CD4-positive, alpha-beta T cell (primary cell): ENCODE measurements around the gene SERBP1. TPM values are rescaled to one million over a fixed set of nuclear protein-coding genes. Genes with fewer than 3 reads are reported as not detected.

Experiments
- ATAC-seq: fragments of 200-7000 bp; cut with Tn5 transposase; one replicate; pipeline ENCODE4 v1.10.0; 2022; ENCODE audit warnings: mild to moderate bottlenecking; ENCODE audit not compliant: poor library complexity
- CTCF ChIA-PET: fragments of 350-600 bp; sonication (Branson Sonifier 250); formaldehyde crosslinking; loops from one replicate; lab custom pipeline; 2021; ENCODE audit warnings: antibody characterized with exemption, inconsistent platforms; lab: Charles Lee
- POLR2A ChIA-PET: fragments of 350-600 bp; sonication (Branson Sonifier 250); formaldehyde crosslinking; loops from one replicate; lab custom pipeline; 2021; ENCODE audit warnings: antibody characterized with exemption, inconsistent platforms; lab: Charles Lee
- DNase-seq, 14 experiments: peaks; one replicate each; pipeline ENCODE4 v3.0.0-alpha.2; 2013 to 2020; ENCODE audit warnings: mixed read lengths in 2 of 14
- H3K27ac ChIP-seq, 2 donors: one replicate each; pipeline versions ENCODE4 v1.5.1 to v1.7.0; 2013; ENCODE audit warnings: low read length in 2 of 2, low read depth in 1 of 2, mild to moderate bottlenecking in 1 of 2
- H3K27me3 ChIP-seq, 2 experiments: 1 replicate in 1 of 2; 2 replicates in 1 of 2; pipeline versions ENCODE4 v1.6.1 to v1.7.0; 2013; ENCODE audit warnings: low read length in 2 of 2, control low read depth in 1 of 2, mild to moderate bottlenecking in 1 of 2, moderate library complexity in 1 of 2; ENCODE audit not compliant: insufficient read depth in 2 of 2, control insufficient read depth in 1 of 2
- H3K36me3 ChIP-seq: one replicate; pipeline ENCODE4 v1.6.1; 2013; ENCODE audit warnings: low read length, control low read depth; ENCODE audit not compliant: insufficient read depth
- H3K4me1 ChIP-seq: one replicate; pipeline ENCODE4 v1.6.1; 2013; ENCODE audit warnings: low read length, control low read depth; ENCODE audit not compliant: insufficient read depth
- H3K4me3 ChIP-seq: one replicate; pipeline ENCODE4 v1.5.1; 2013; ENCODE audit warnings: mild to moderate bottlenecking, low read length, moderate library complexity
- H3K9me3 ChIP-seq, 2 experiments: 1 replicate in 1 of 2; 2 replicates in 1 of 2; pipeline versions ENCODE4 v1.6.1 to v1.7.0; 2013; ENCODE audit warnings: low read length in 2 of 2, mild to moderate bottlenecking in 2 of 2, control low read depth in 1 of 2, moderate library complexity in 1 of 2; ENCODE audit not compliant: control insufficient read depth in 1 of 2, insufficient read depth in 1 of 2
- H3K27ac Mint-ChIP-seq: one replicate; pipeline ENCODE4 v1.8.0; 2020; ENCODE audit warnings: mixed read lengths
- H3K27me3 Mint-ChIP-seq: one replicate; pipeline ENCODE4 v1.8.0; 2021; ENCODE audit warnings: mixed read lengths
- H3K36me3 Mint-ChIP-seq: one replicate; pipeline ENCODE4 v1.8.0; 2021; ENCODE audit warnings: low read depth, mixed read lengths
- H3K4me1 Mint-ChIP-seq: one replicate; pipeline ENCODE4 v1.8.0; 2021; ENCODE audit warnings: low read depth, mixed read lengths
- H3K4me3 Mint-ChIP-seq: one replicate; pipeline ENCODE4 v1.8.0; 2020; ENCODE audit warnings: mild to moderate bottlenecking, mixed read lengths
- H3K9me3 Mint-ChIP-seq: one replicate; pipeline ENCODE4 v1.8.0; 2020; ENCODE audit warnings: mixed read lengths
- intact Hi-C, 2 experiments: fragments of 100-400 bp; cut with DNase I in 1 of 2; cut with micrococcal nuclease in 1 of 2; formaldehyde crosslinking; loops; one replicate each; pipeline versions ENCODE4 v1.15.1 to v1.9.0; 2023 to 2025; cut with DNase I, micrococcal nuclease
- total RNA-seq, 174 experiments: library from RNA in 2 of 174; stranded (reverse) in 2 of 174; gene quantifications; one replicate each; pipeline ENCODE4 v1.2.3 and lab custom pipeline; 2021 to 2026
- TF ChIP-seq, protein P1 (sequence below): fragments of 200-600 bp; IDR thresholded peaks from one replicate; pipeline ENCODE4 v1.8.0; 2022; ENCODE audit warnings: antibody characterized with exemption, mild to moderate bottlenecking

SERBP1 gene
- total RNA-seq, 2 experiments from 2014 or later: 128 to 135 TPM

DNA sequence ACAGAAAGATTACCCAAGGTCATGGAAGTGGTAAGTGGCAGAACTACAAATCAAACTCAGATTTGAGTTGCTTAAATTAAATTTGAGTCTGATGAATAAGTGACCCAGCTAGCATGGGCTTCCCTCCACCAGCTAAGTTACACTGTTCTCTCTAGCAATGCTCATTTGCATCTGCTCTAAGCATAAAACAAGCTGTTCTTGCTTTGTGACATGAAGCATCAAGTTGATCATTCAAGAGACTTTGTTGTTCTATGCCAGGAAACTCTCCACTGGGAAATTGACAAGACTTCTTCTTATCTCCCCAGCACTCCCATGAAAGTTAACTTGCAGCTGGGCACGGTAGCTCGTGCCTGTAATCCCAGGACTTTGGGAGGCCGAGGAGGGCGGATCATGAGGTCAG lies 49.0 kb downstream of the SERBP1 start:
- DNase-seq: no peak
- TF ChIP-seq, protein P1, sequence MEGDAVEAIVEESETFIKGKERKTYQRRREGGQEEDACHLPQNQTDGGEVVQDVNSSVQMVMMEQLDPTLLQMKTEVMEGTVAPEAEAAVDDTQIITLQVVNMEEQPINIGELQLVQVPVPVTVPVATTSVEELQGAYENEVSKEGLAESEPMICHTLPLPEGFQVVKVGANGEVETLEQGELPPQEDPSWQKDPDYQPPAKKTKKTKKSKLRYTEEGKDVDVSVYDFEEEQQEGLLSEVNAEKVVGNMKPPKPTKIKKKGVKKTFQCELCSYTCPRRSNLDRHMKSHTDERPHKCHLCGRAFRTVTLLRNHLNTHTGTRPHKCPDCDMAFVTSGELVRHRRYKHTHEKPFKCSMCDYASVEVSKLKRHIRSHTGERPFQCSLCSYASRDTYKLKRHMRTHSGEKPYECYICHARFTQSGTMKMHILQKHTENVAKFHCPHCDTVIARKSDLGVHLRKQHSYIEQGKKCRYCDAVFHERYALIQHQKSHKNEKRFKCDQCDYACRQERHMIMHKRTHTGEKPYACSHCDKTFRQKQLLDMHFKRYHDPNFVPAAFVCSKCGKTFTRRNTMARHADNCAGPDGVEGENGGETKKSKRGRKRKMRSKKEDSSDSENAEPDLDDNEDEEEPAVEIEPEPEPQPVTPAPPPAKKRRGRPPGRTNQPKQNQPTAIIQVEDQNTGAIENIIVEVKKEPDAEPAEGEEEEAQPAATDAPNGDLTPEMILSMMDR: no peak
- Mint-ChIP-seq H3K36me3 (peaks cover 37% of the 10 kb centered on the region), H3K4me3 (no peak overlapping the region), H3K27ac (no peak overlapping the region), H3K4me1 (no peaks in the 10 kb centered on the region), H3K27me3 (no peaks in the 10 kb centered on the region), H3K9me3 (peaks cover 18% of the 10 kb centered on the region)
- Histone ChIP-seq H3K4me3 (no peak overlapping the region), H3K36me3 (no peaks in the 10 kb centered on the region), H3K9me3 (peaks cover 11 to 13% of the 10 kb centered on the region in 2 experiments), H3K4me1 (no peaks in the 10 kb centered on the region), H3K27ac (no peak overlapping the region), H3K27me3 (no peaks in the 10 kb centered on the region)
- no peak for ATAC-seq
- CTCF ChIA-PET: no interaction called here
- intact Hi-C loops: no loop called here
- POLR2A ChIA-PET: no interaction called here

DNA sequence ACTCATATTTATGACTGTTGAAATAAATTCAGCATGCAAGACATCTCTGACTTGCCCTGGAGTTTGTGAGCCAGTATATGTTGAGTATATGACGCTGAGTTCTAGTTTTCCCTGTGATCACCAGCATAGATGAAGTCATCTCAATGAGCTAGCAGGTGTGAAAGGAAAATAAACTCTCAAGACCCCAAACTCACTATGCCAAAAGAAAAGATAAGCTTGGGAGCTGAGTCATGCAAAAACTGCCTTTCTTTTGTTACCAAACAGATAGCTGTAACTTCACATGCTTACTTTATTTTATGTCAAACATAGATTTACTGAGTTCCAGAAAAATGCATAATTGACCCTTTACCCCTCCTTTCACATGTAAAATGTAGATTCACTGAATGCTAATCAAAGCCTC lies 52.9 kb downstream of the SERBP1 start:
- H3K4me1 ChIP-seq: no peaks in the 10 kb centered on the region
- CTCF ChIA-PET: no interaction called here
- H3K9me3 ChIP-seq: no peaks in the 10 kb centered on the region
- no peaks in the 10 kb centered on the region for H3K4me1 Mint-ChIP-seq
- H3K36me3 Mint-ChIP-seq: peaks cover 6% of the 10 kb centered on the region
- no peaks in the 10 kb centered on the region for H3K27me3 Mint-ChIP-seq
- ATAC-seq (no peak), DNase-seq (no peak)
- no peak overlapping the region for H3K27ac ChIP-seq
- TF ChIP-seq, protein P1: no peak
- POLR2A ChIA-PET: no interaction called here
- H3K4me3 ChIP-seq: no peak overlapping the region
- intact Hi-C loops: no loop called here
- H3K9me3 Mint-ChIP-seq: no peaks in the 10 kb centered on the region
- no peak overlapping the region for H3K4me3 Mint-ChIP-seq
- no peaks in the 10 kb centered on the region for H3K36me3 ChIP-seq
- H3K27ac Mint-ChIP-seq: no peak overlapping the region
- no peaks in the 10 kb centered on the region for H3K27me3 ChIP-seq

DNA sequence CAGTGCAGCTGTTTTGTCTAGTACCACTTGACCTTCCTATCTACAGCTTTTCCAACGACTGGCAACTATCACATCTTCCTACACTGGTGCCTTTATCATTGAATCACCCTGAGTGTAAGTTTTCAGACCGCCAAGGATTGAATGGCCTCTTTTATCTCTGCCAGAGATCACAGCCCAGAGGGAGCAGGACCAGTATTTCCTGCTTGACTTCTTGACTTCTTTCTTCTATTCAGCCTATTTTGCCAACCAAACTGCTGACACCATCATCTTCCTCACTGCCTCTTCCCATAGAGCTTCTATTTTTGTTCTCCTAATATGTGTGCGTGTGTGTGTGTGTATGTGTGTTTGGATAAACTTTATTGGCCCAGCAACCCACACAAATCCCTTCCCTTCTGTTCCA lies 53.8 kb downstream of the SERBP1 start:
- no peaks in the 10 kb centered on the region for H3K4me1 Mint-ChIP-seq
- POLR2A ChIA-PET: no interaction called here

More for the DNA sequence above, 53.8 kb downstream of the SERBP1 start:
- Histone ChIP-seq H3K4me1 (no peaks in the 10 kb centered on the region), H3K4me3 (no peak overlapping the region), H3K9me3 (no peaks in the 10 kb centered on the region), H3K27me3 (no peaks in the 10 kb centered on the region), H3K27ac (no peak overlapping the region), H3K36me3 (no peaks in the 10 kb centered on the region)
- CTCF ChIA-PET: no interaction called here
- ATAC-seq (no peak), DNase-seq (no peak)
- H3K27me3 Mint-ChIP-seq: no peaks in the 10 kb centered on the region
- H3K36me3 Mint-ChIP-seq: peaks cover 6% of the 10 kb centered on the region
- no peak overlapping the region for H3K4me3 Mint-ChIP-seq
- no peak overlapping the region for H3K27ac Mint-ChIP-seq
- TF ChIP-seq, protein P1: no peak
- intact Hi-C loops: no loop called here
- H3K9me3 Mint-ChIP-seq: no peaks in the 10 kb centered on the region
